Measurements from ENCODE around the gene AGBL1.

AGBL1 gene

GRCh38 chr15:86077070-86077469, 2.6 kb upstream of the AGBL1 start:
- no peak overlapping the region for H3K4me3 ChIP-seq (ENCODE audit: low read depth, low read length)
- no peak for DNase-seq (ENCODE audit: low read depth)
- TF ChIP-seq CTCF (IDR thresholded peaks at IDR 0.05; ENCODE audit: low read depth, low read length, missing control alignments), result no peak

GRCh38 chr15:86080302-86080701, 631 bp downstream of the AGBL1 start:
- H3K4me3 ChIP-seq (ENCODE audit: low read depth, low read length), result no peak overlapping the region
- no peak for TF ChIP-seq CTCF (IDR thresholded peaks at IDR 0.05; ENCODE audit: low read depth, low read length, missing control alignments)
- DNase-seq (ENCODE audit: low read depth), result no peak

- no peak overlapping the region for H3K4me3 ChIP-seq (ENCODE audit: low read depth, low read length)
- no peak for TF ChIP-seq CTCF (IDR thresholded peaks at IDR 0.05; ENCODE audit: low read depth, low read length, missing control alignments)
- no peak for DNase-seq (ENCODE audit: low read depth)
Observed at GRCh38 chr15:86082619-86083380, 3.1 kb downstream of the AGBL1 start.

GRCh38 chr15:86087808-86088207, 8.1 kb downstream of the AGBL1 start:
- no peak for TF ChIP-seq CTCF (IDR thresholded peaks at IDR 0.05; ENCODE audit: low read depth, low read length, missing control alignments)
- DNase-seq (ENCODE audit: low read depth), result no peak
- H3K4me3 ChIP-seq (ENCODE audit: low read depth, low read length), result no peak overlapping the region

- no peak for TF ChIP-seq CTCF (IDR thresholded peaks at IDR 0.05; ENCODE audit: low read depth, low read length, missing control alignments)
- DNase-seq (ENCODE audit: low read depth), result no peak
Observed at GRCh38 chr15:86089422-86089821, 9.8 kb downstream of the AGBL1 start.

GRCh38 chr15:86101818-86102217, 22.1 kb downstream of the AGBL1 start:
- no peak for DNase-seq (ENCODE audit: low read depth)
- TF ChIP-seq CTCF (IDR thresholded peaks at IDR 0.05; ENCODE audit: low read depth, low read length, missing control alignments), result no peak
- no peak overlapping the region for H3K4me3 ChIP-seq (ENCODE audit: low read depth, low read length)

More at GRCh38 chr15:86089422-86089821, 9.8 kb downstream of the AGBL1 start:
- H3K4me3 ChIP-seq (ENCODE audit: low read depth, low read length), result no peak overlapping the region

- no peak for TF ChIP-seq CTCF (IDR thresholded peaks at IDR 0.05; ENCODE audit: low read depth, low read length, missing control alignments)
- DNase-seq (ENCODE audit: low read depth), result no peak
- no peak overlapping the region for H3K4me3 ChIP-seq (ENCODE audit: low read depth, low read length)
Observed at GRCh38 chr15:86103825-86104224, 24.2 kb downstream of the AGBL1 start.

Data from GM12864 (cell line).